Measurements from ENCODE around the gene SLC12A4. TPM values are rescaled to one million over a fixed set of nuclear protein-coding genes. Genes with fewer than 3 reads are reported as not detected.
"Not testable (repeated sequence)": the region's sequence is repeated elsewhere in the genome, so short reads cannot be mapped to it uniquely, and the experiment has no call there.

Gene SLC12A4
- total RNA-seq, result 10 to 100 TPM; 32.9 to 84.4 TPM

GRCh38 chr16:67968400-67969253 is at the start of gene SLC12A4:
TSS of gene SLC12A4 (minus strand) at chr16:67968637. CDS start at chr16:67968553, 84 bp downstream.
- peak within 1 kb of the TSS; percentile 97 for H3K4me3 Mint-ChIP-seq
- H3K36me3 Mint-ChIP-seq, result no peaks in the 10 kb centered on the region
- H3K27me3 Mint-ChIP-seq, result no peaks in the 10 kb centered on the region
- H3K4me1 Mint-ChIP-seq (ENCODE audit: low read depth in 2 of 2), result peaks cover 13 to 21% of the 10 kb centered on the region in 2 donors
- peak; percentile 92 for DNase-seq (ENCODE audit: low spot score)
- no peaks in the 10 kb centered on the region for H3K9me3 Mint-ChIP-seq
- ATAC-seq, result peak; percentile 94 to 96
- peak within 1 kb of the TSS; percentile 89 to 95 for H3K27ac Mint-ChIP-seq

- Mint-ChIP-seq H3K27me3 (no peaks in the 10 kb centered on the region), H3K4me1 (ENCODE audit: low read depth in 2 of 2) (peaks cover 11 to 14% of the 10 kb centered on the region in 2 donors), H3K9me3 (no peaks in the 10 kb centered on the region), H3K36me3 (no peaks in the 10 kb centered on the region), H3K27ac (no peak within 1 kb of the TSS), H3K4me3 (no peak within 1 kb of the TSS)
- DNase-seq (ENCODE audit: low spot score) (no peak), ATAC-seq (no peak)
These were observed 47.2 kb upstream of the SLC12A4 start, which contains the start of gene DPEP2NB for GRCh38 chr16:68015681-68016080. TSS of gene DPEP2NB (minus strand) at chr16:68015911. CDS start at chr16:68015770, 141 bp downstream.

GRCh38 chr16:68013440-68013839 is 45.0 kb upstream of the SLC12A4 start:
- peak in 1 of 2 donors; percentile 74 for ATAC-seq
- peak overlapping the region; percentile 61 to 88 for H3K27ac Mint-ChIP-seq
- no peaks in the 10 kb centered on the region for H3K9me3 Mint-ChIP-seq
- no peaks in the 10 kb centered on the region for H3K36me3 Mint-ChIP-seq
- H3K27me3 Mint-ChIP-seq, result no peaks in the 10 kb centered on the region
- no peak for DNase-seq (ENCODE audit: low spot score)
- H3K4me3 Mint-ChIP-seq, result peak overlapping the region; percentile 27
- H3K4me1 Mint-ChIP-seq (ENCODE audit: low read depth in 2 of 2), result peaks cover 11 to 27% of the 10 kb centered on the region in 2 donors

- H3K9me3 Mint-ChIP-seq; DNase-seq (ENCODE audit: low spot score); H3K4me3 Mint-ChIP-seq; H3K27me3 Mint-ChIP-seq; ATAC-seq; H3K36me3 Mint-ChIP-seq: not testable (repeated sequence)
- peaks cover 29 to 40% of the 10 kb centered on the region in 2 donors for H3K4me1 Mint-ChIP-seq (ENCODE audit: low read depth in 2 of 2)
- H3K27ac Mint-ChIP-seq, result peak overlapping the region; percentile 30 to 34
These were observed 41.4 kb upstream of the SLC12A4 start for GRCh38 chr16:68009872-68010271.

- no peaks in the 10 kb centered on the region for H3K36me3 Mint-ChIP-seq
- ATAC-seq, result no peak
- no peaks in the 10 kb centered on the region for H3K9me3 Mint-ChIP-seq
- H3K4me1 Mint-ChIP-seq (ENCODE audit: low read depth in 2 of 2), result peaks cover 29 to 42% of the 10 kb centered on the region in 2 donors
- peak overlapping the region; percentile 30 to 34 for H3K27ac Mint-ChIP-seq
- no peaks in the 10 kb centered on the region for H3K27me3 Mint-ChIP-seq
- no peak for DNase-seq (ENCODE audit: low spot score)
- no peak overlapping the region for H3K4me3 Mint-ChIP-seq
These were observed 40.8 kb upstream of the SLC12A4 start for GRCh38 chr16:68009157-68009735.

- peak; percentile 89 to 97 for ATAC-seq
- peak overlapping the region; percentile 69 for H3K4me3 Mint-ChIP-seq
- no peaks in the 10 kb centered on the region for H3K9me3 Mint-ChIP-seq
- H3K27ac Mint-ChIP-seq, result peak overlapping the region; percentile 90 to 94
- H3K27me3 Mint-ChIP-seq, result no peaks in the 10 kb centered on the region
- no peak for DNase-seq (ENCODE audit: low spot score)
- H3K4me1 Mint-ChIP-seq (ENCODE audit: low read depth in 2 of 2), result peaks cover 24 to 30% of the 10 kb centered on the region in 2 donors
- no peaks in the 10 kb centered on the region for H3K36me3 Mint-ChIP-seq
These were observed 37.4 kb upstream of the SLC12A4 start for GRCh38 chr16:68005786-68006286.

GRCh38 chr16:68005211-68005610 is 36.8 kb upstream of the SLC12A4 start:
- H3K4me3 Mint-ChIP-seq, result peak overlapping the region; percentile 69
- H3K27me3 Mint-ChIP-seq, result no peaks in the 10 kb centered on the region
- H3K4me1 Mint-ChIP-seq (ENCODE audit: low read depth in 2 of 2), result peaks cover 28% of the 10 kb centered on the region in 2 donors
- no peaks in the 10 kb centered on the region for H3K36me3 Mint-ChIP-seq
- H3K9me3 Mint-ChIP-seq, result no peaks in the 10 kb centered on the region
- ATAC-seq (no peak), DNase-seq (ENCODE audit: low spot score) (no peak)
- peak overlapping the region; percentile 90 to 94 for H3K27ac Mint-ChIP-seq

GRCh38 chr16:68003031-68003430 is 34.6 kb upstream of the SLC12A4 start:
- Mint-ChIP-seq H3K27me3 (no peaks in the 10 kb centered on the region), H3K27ac (no peak overlapping the region), H3K4me1 (ENCODE audit: low read depth in 2 of 2) (peaks cover 35 to 38% of the 10 kb centered on the region in 2 donors), H3K36me3 (no peaks in the 10 kb centered on the region), H3K4me3 (no peak overlapping the region), H3K9me3 (no peaks in the 10 kb centered on the region)
- no peak for ATAC-seq
- DNase-seq (ENCODE audit: low spot score), result no peak

GRCh38 chr16:68000450-68000849 is 32.0 kb upstream of the SLC12A4 start:
- Mint-ChIP-seq H3K27me3 (no peaks in the 10 kb centered on the region), H3K36me3 (no peaks in the 10 kb centered on the region), H3K27ac (peak overlapping the region; percentile 72 to 76), H3K4me3 (peak overlapping the region; percentile 23), H3K9me3 (no peaks in the 10 kb centered on the region), H3K4me1 (ENCODE audit: low read depth in 2 of 2) (peaks cover 28 to 35% of the 10 kb centered on the region in 2 donors)
- ATAC-seq (no peak), DNase-seq (ENCODE audit: low spot score) (no peak)

GRCh38 chr16:67999985-68000384 is 31.5 kb upstream of the SLC12A4 start:
- Mint-ChIP-seq H3K27me3 (no peaks in the 10 kb centered on the region), H3K9me3 (no peaks in the 10 kb centered on the region), H3K27ac (peak overlapping the region; percentile 72 to 76), H3K4me1 (ENCODE audit: low read depth in 2 of 2) (peaks cover 28 to 36% of the 10 kb centered on the region in 2 donors), H3K36me3 (no peaks in the 10 kb centered on the region), H3K4me3 (peak overlapping the region; percentile 76)
- DNase-seq (ENCODE audit: low spot score) (no peak), ATAC-seq (peak in 1 of 2 donors; percentile 21)

GRCh38 chr16:67998779-67999688 is 30.6 kb upstream of the SLC12A4 start, which contains the start of gene DPEP2:
TSS of gene DPEP2 (minus strand) at chr16:67999484. CDS start at chr16:67993212, 6,272 bp downstream.
- H3K4me1 Mint-ChIP-seq (ENCODE audit: low read depth in 2 of 2), result peaks cover 30 to 33% of the 10 kb centered on the region in 2 donors

GRCh38 chr16:67998231-67998778 is 29.9 kb upstream of the SLC12A4 start:
- H3K27ac Mint-ChIP-seq, result peak overlapping the region; percentile 72 to 76
- peak overlapping the region; percentile 76 for H3K4me3 Mint-ChIP-seq
- H3K27me3 Mint-ChIP-seq, result not testable (repeated sequence)

More at GRCh38 chr16:67998779-67999688, 30.6 kb upstream of the SLC12A4 start, which contains the start of gene DPEP2:
- Mint-ChIP-seq H3K27ac (peak within 1 kb of the TSS; percentile 72 to 76), H3K4me3 (peak within 1 kb of the TSS; percentile 76)
- H3K9me3 Mint-ChIP-seq; H3K36me3 Mint-ChIP-seq; DNase-seq (ENCODE audit: low spot score); H3K27me3 Mint-ChIP-seq: not testable (repeated sequence)
- ATAC-seq, result peak; percentile 85 to 89

GRCh38 chr16:67996666-67997065 is 28.2 kb upstream of the SLC12A4 start:
- H3K9me3 Mint-ChIP-seq, result no peaks in the 10 kb centered on the region
- H3K4me1 Mint-ChIP-seq (ENCODE audit: low read depth in 2 of 2), result peaks cover 30 to 40% of the 10 kb centered on the region in 2 donors
- H3K27me3 Mint-ChIP-seq, result no peaks in the 10 kb centered on the region
- DNase-seq (ENCODE audit: low spot score), result no peak
- H3K4me3 Mint-ChIP-seq, result no peak overlapping the region
- H3K27ac Mint-ChIP-seq, result no peak overlapping the region
- no peak for ATAC-seq
- no peaks in the 10 kb centered on the region for H3K36me3 Mint-ChIP-seq

More at GRCh38 chr16:67998231-67998778, 29.9 kb upstream of the SLC12A4 start:
- DNase-seq (ENCODE audit: low spot score); H3K36me3 Mint-ChIP-seq; ATAC-seq; H3K9me3 Mint-ChIP-seq: not testable (repeated sequence)
- peaks cover 30 to 38% of the 10 kb centered on the region in 2 donors for H3K4me1 Mint-ChIP-seq (ENCODE audit: low read depth in 2 of 2)

All from natural killer cell treated with Interleukin-12 subunit alpha and Interleukin-12 subunit beta and Interleukin-15 and Interleukin-18, amount 100 ng/mL, for 72 hours (primary cell).